HL-60/S4 (cell line): ENCODE results near the gene CTTNBP2.

Source experiments
- in situ Hi-C: fragments of 300-500 bp; cut with MboI; formaldehyde crosslinking; loops from 2 replicates; pipeline ENCODE4 v1.14.3; 2022; ENCODE audit warnings: low sequenced_read_pairs

CTTNBP2 gene

GRCh38 chr7:117873310-117874190 lies at the start of gene CTTNBP2:
CTTNBP2 (minus strand) TSS chr7:117873441; CDS start chr7:117873415, 26 bp downstream.
- in situ Hi-C loops: no loop called here

GRCh38 chr7:117916309-117916708 lies 43.1 kb upstream of the CTTNBP2 start:
- in situ Hi-C loops: no loop called here

GRCh38 chr7:117912421-117912820 lies 39.2 kb upstream of the CTTNBP2 start:
- in situ Hi-C loops: no loop called here

GRCh38 chr7:117908031-117908795 lies 35.0 kb upstream of the CTTNBP2 start:
- in situ Hi-C loops: no loop called here

- in situ Hi-C loops: no loop called here
Measured at GRCh38 chr7:117907049-117907640, 33.9 kb upstream of the CTTNBP2 start.

DNA sequence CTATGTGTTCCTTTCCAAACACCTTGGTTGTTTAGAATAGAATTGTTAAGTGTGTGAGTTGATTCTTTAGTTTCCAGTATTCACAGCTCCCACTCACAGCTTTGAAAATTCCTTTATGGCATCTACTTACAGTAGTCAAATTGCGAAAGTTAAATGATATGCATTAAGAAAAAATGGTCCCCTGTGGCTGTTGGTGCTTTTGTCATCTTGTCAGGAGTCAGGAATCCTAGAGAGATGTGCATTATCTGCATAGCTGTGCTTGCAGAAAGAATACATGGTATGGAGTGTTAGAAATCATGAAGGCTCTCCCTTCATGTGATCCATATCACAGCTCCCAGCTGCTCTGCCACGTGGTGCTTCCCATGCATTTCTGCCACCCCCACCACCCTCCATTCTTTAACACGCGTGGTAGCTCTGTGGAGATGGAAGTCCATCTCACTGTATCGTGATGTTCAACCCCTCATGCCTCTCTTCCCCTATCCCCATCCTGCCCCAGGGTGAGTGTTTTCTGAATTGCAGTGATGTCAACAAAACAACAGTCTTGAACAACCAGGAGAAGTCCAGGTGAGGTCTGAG lies 29.2 kb upstream of the CTTNBP2 start:
- in situ Hi-C loops: no loop called here

- in situ Hi-C loops: no loop called here
Measured at GRCh38 chr7:117901089-117901797, 28.0 kb upstream of the CTTNBP2 start.

DNA sequence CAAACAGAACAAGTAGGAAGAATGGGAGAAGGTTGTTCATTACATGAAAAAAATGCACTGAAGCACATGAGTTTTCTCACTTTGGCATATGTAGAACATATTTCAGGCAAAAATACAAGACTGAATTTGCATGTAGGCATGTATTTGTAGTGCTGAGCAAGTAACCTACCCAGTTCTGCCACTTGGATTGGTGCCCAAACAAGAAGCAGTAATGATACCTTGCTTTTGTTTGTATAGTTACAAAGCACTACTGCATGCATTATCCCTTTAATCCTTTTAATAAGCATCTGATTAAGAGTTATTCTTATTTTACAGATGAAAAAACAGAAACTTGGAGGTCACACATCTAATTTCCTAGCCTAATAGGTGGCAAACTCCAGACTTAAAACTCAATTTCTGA lies 23.1 kb upstream of the CTTNBP2 start:
- in situ Hi-C loops: no loop called here

DNA sequence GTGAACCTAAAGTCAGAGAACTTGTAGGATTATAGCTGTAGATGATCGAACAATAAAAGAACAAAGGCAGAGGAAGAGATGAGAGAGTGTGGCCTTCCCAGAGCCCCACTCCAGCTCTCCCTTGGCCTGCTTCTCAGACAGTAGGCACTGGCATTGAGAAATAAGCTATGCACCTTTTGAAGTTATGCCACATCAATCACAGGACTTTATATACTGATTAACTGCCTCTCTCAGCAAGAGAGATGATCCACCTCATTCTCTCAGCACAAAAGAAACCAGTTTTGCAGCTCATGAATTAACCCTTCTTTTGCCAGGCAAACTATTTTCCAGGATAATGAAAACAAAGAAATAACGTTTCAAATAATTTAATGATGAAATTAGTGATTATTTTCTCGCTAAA lies 22.0 kb upstream of the CTTNBP2 start:
- in situ Hi-C loops: no loop called here

DNA sequence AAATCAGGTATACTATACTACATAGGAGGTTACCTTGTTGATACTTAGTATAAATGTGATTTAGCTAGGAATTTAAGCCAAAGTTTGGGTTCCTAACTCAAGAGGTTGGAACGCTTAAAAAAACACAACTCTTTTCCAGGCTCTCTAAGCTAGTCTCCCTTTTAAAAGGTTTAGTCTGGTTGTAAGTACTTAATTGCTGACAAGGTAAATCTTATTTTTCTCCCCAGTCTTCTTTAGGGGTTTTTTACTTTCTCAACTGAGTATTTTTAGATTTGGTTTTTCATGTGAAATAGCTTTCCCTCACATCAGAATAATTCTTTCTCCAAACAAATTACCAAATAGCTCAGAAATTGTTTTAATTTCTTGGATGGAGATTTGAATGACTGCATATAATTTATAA lies 20.8 kb upstream of the CTTNBP2 start:
- in situ Hi-C loops: no loop called here

- in situ Hi-C loops: no loop called here
Measured at GRCh38 chr7:117892821-117893220, 19.6 kb upstream of the CTTNBP2 start.

- in situ Hi-C loops: no loop called here
Measured at GRCh38 chr7:117889611-117890010, 16.4 kb upstream of the CTTNBP2 start.

- in situ Hi-C loops: no loop called here
Measured at GRCh38 chr7:117888627-117889026, 15.4 kb upstream of the CTTNBP2 start.

DNA sequence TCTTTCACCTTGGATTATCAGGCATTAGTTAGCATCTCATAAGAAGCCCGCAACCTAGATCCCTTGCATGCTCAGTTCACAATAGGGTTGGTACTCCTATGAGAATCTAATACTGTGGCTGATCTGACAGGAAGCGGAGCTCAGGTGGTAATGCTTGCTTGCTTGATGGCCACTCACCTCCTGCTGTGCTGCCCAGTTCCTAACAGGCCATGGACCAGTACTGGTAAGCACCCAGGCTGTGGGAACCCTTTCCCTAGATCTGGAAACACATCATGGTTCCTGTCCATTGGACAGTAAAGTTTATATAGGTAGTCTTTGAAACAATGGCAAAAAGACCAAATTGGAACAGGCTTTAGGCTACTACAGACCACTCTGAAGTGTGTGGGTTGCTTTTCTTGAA lies 9.4 kb upstream of the CTTNBP2 start:
- in situ Hi-C loops: no loop called here

- in situ Hi-C loops: no loop called here
Measured at GRCh38 chr7:117876761-117877160, 3.5 kb upstream of the CTTNBP2 start.

GRCh38 chr7:117875566-117875965 lies 2.3 kb upstream of the CTTNBP2 start:
- in situ Hi-C loops: no loop called here

DNA sequence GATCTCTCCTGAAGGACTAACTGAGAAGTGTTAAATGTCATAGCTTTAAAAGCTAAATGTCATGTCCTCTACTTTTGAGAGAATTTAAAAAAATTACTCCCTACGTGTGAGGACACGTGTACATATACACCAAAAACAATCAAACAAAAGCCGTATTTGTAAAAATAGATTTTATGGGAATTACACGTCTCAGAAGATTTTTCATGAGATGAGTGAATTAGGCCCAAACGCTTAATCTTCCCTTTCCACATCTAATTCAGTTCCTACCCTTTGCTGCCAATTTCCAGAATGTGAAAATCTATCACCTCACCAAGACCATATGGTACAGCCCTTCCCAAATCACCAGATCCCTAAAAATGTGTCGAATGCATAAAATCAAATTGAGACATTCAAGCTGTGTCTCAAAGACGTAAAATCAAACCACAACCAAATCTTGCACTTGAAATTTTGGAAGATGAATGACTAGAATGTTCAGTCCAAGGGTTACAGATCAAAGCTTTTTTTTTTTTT lies 1.0 kb upstream of the CTTNBP2 start:
- in situ Hi-C loops: no loop called here

- in situ Hi-C loops: no loop called here
Measured at GRCh38 chr7:117872561-117873309, 506 bp downstream of the CTTNBP2 start.

GRCh38 chr7:117871778-117872538 lies 1.3 kb downstream of the CTTNBP2 start:
- in situ Hi-C loops: no loop called here
